Erythroblast (primary cell): ENCODE measurements around the gene STRIP2.

Experiments
- GATA1 ChIP-seq: IDR thresholded peaks from 2 replicates; pipeline ENCODE4 v1.6.1; 2011; ENCODE audit warnings: low read depth, mild to moderate bottlenecking, control low read depth, low read length, moderate library complexity
- POLR2A ChIP-seq: IDR thresholded peaks from 2 replicates; pipeline ENCODE4 v1.6.1; 2011; ENCODE audit warnings: mild to moderate bottlenecking, low read length

DNA sequence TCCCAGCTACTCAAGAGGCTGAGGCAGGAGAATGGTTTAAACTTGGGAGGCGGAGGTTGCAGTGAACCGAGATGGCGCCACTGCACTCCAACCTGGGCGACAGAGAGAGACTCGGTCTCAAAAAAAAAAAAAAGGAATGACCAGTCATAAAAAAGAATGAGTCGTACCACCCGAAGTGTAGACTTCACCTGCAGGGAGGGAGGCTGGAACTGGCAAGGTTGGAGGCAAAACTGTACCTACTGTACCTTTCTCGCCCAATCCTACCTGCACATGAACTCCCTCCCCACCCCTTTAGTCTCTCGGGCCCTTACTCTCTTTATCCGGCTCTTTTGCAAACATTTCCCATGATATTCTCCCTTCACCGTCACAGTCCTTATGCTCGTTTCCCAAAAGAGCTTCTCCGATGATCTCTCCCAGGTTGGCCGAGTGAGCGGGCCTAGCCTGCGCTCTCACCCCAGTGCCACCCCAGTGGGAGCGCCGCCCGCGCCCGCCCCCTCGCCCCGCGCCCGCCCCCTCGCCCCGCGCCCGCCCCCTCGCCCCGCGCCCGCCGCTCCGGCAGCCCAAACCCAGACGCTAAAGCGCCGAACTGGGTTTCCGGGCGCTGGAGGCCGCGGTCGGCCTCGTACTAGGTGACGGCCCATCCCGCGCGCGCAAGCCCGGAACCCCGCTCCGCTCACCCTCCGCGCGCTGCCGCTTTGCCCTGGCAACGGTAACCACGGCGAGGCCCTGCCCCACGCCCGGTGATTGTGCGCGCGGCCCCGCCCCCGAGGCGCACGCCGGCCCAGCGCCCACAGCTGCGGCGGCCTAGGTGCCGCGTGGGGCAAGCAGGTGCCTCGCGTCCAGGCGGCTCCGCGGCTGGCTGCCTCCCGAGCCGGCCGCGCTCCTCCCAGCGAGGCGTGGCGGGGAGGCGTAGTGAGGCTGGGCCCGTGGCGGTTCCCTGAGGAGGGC, 67.8 kb downstream of the STRIP2 start, which contains the start of gene SMKR1:
- TF ChIP-seq POLR2A (no peak), GATA1 (no peak)
